ENCODE data around the gene SLC6A1. TPM values are rescaled to one million over a fixed set of nuclear protein-coding genes. Genes with fewer than 3 reads are reported as not detected.
A peak's percentile ranks its signal among the peaks of the same experiment; 100 is the strongest.

SLC6A1 gene
- polyA plus RNA-seq, 1 of the 3 experiments (the other 2 are of a cell fraction), result not detected

- Histone ChIP-seq H3F3A (replicated peaks; ENCODE audit: insufficient read depth) (no peaks in the 10 kb centered on the region), H2AFZ (ENCODE audit: low read depth) (no peak overlapping the region), H3K4me3 (ENCODE audit: low read depth in 2 of 2, low read length in 1 of 2) (no peak overlapping the region), H3K9me3 (no peaks in the 10 kb centered on the region), H3K9me2 (no peaks in the 10 kb centered on the region), H3K27ac (ENCODE audit: low read depth in 2 of 2, low read length in 1 of 2) (no peak overlapping the region), H3K4me2 (no peak overlapping the region), H3K4me1 (ENCODE audit: control insufficient read depth in 1 of 2, insufficient read depth in 2 of 2, low read depth in 1 of 2, low read length in 1 of 2) (no peaks in the 10 kb centered on the region; a peak in 1 of 4 replicates), H3K36me3 (replicated peaks in 1 of 2; ENCODE audit: control insufficient read depth in 1 of 2, insufficient read depth in 2 of 2, low read length in 1 of 2) (no peaks in the 10 kb centered on the region), H3K9ac (no peak overlapping the region), H4K20me1 (ENCODE audit: insufficient read depth) (no peaks in the 10 kb centered on the region), H3K79me2 (ENCODE audit: insufficient read depth) (no peaks in the 10 kb centered on the region), H3K27me3 (ENCODE audit: insufficient read depth) (no peaks in the 10 kb centered on the region)
- ChIA-PET POLR2A (no interaction called here), CTCF (interaction anchor here (4.7 kb wide), 1 partner anchor 17 kb away, joined by 33 read pairs; no protein-coding TSS in a partner anchor)
- DNase-seq, result peak; percentile 36
- WGBS (ENCODE audit: low lambda C conversion rate), result 73% methylated on average over 6 of the region's 6 CpGs
- TF ChIP-seq SIN3A (IDR thresholded peaks at IDR 0.05; ENCODE audit: borderline replicate concordance, low read depth, low read length) (no peak), GATA2 (CRISPR knock-in tag; IDR thresholded peaks at IDR 0.05) (no peak), USF1 (IDR thresholded peaks at IDR 0.05; ENCODE audit: borderline replicate concordance, low read depth) (no peak), EZH2phosphoT487 (IDR thresholded peaks at IDR 0.05; ENCODE audit: borderline replicate concordance, low read depth) (no peak), TCF12 (IDR thresholded peaks at IDR 0.05) (no peak), FOXJ3 (CRISPR knock-in tag; IDR thresholded peaks at IDR 0.05) (no peak), GABPA (IDR thresholded peaks at IDR 0.05; ENCODE audit: low read depth) (no peak)
These were observed 84.2 kb downstream of the SLC6A1 start for GRCh38 chr3:11076711-11077110.

GRCh38 chr3:11077466-11077865, 84.9 kb downstream of the SLC6A1 start:
- Histone ChIP-seq H3K9me3 (no peaks in the 10 kb centered on the region), H3K4me1 (ENCODE audit: control insufficient read depth in 1 of 2, insufficient read depth in 2 of 2, low read depth in 1 of 2, low read length in 1 of 2) (no peaks in the 10 kb centered on the region; a peak in 1 of 4 replicates), H2AFZ (ENCODE audit: low read depth) (no peak overlapping the region), H3K27me3 (ENCODE audit: insufficient read depth) (no peaks in the 10 kb centered on the region), H3K9me2 (no peaks in the 10 kb centered on the region), H3K36me3 (replicated peaks in 1 of 2; ENCODE audit: control insufficient read depth in 1 of 2, insufficient read depth in 2 of 2, low read length in 1 of 2) (no peaks in the 10 kb centered on the region), H3K79me2 (ENCODE audit: insufficient read depth) (no peaks in the 10 kb centered on the region), H3F3A (replicated peaks; ENCODE audit: insufficient read depth) (no peaks in the 10 kb centered on the region), H4K20me1 (ENCODE audit: insufficient read depth) (no peaks in the 10 kb centered on the region), H3K4me3 (ENCODE audit: low read depth in 2 of 2, low read length in 1 of 2) (no peak overlapping the region), H3K9ac (no peak overlapping the region), H3K27ac (ENCODE audit: low read depth in 2 of 2, low read length in 1 of 2) (no peak overlapping the region), H3K4me2 (no peak overlapping the region)
- DNase-seq, result no peak
- POLR2A ChIA-PET, result no interaction called here
- TF ChIP-seq YY1 (IDR thresholded peaks at IDR 0.05; ENCODE audit: low read depth) (no peak), ELF1 (IDR thresholded peaks at IDR 0.05) (no peak), REST (IDR thresholded peaks at IDR 0.05; ENCODE audit: low read depth, low read length) (no peak), IRF3 (IDR thresholded peaks at IDR 0.05; ENCODE audit: low read depth, low read length) (no peak), TCF12 (IDR thresholded peaks at IDR 0.05) (no peak), CTCF (IDR thresholded peaks at IDR 0.05) (no peak), ZBTB33 (IDR thresholded peaks at IDR 0.05; ENCODE audit: borderline replicate concordance, low read depth) (no peak), JUND (IDR thresholded peaks at IDR 0.05) (no peak), RFX5 (IDR thresholded peaks at IDR 0.05; ENCODE audit: low read length) (no peak), USF1 (IDR thresholded peaks at IDR 0.05; ENCODE audit: borderline replicate concordance, low read depth) (no peak), FOXM1 (IDR thresholded peaks at IDR 0.05; ENCODE audit: low read depth) (no peak), MXI1 (IDR thresholded peaks at IDR 0.05; ENCODE audit: low read depth, low read length) (no peak), TEAD4 (IDR thresholded peaks at IDR 0.05; ENCODE audit: borderline replicate concordance, insufficient read depth) (no peak)
- CTCF ChIA-PET, result interaction anchor here (4.7 kb wide), 1 partner anchor 18 kb away, joined by 33 read pairs; no protein-coding TSS in a partner anchor
- WGBS (ENCODE audit: low lambda C conversion rate), result 74% methylated on average over 2 of the region's 2 CpGs
